ENCODE data around the gene SLC9A9.

Gene SLC9A9

GRCh38 chr3:143416229-143416628 is 432.0 kb downstream of the SLC9A9 start:
- no peak for DNase-seq (ENCODE audit: low read depth, low spot score)

- no peak for DNase-seq (ENCODE audit: low read depth, low spot score)
Measured at GRCh38 chr3:143414571-143415253, 433.6 kb downstream of the SLC9A9 start.

- no peak for DNase-seq (ENCODE audit: low read depth, low spot score)
Measured at GRCh38 chr3:143413372-143413771, 434.9 kb downstream of the SLC9A9 start.

- DNase-seq (ENCODE audit: low read depth, low spot score) = no peak
Measured at GRCh38 chr3:143412084-143412483, 436.2 kb downstream of the SLC9A9 start.

- no peak for DNase-seq (ENCODE audit: low read depth, low spot score)
Measured at GRCh38 chr3:143410259-143410658, 438.0 kb downstream of the SLC9A9 start.

GRCh38 chr3:143408771-143409170 is 439.5 kb downstream of the SLC9A9 start:
- DNase-seq (ENCODE audit: low read depth, low spot score) = no peak

GRCh38 chr3:143402602-143403001 is 445.7 kb downstream of the SLC9A9 start:
- DNase-seq (ENCODE audit: low read depth, low spot score) = no peak

- no peak for DNase-seq (ENCODE audit: low read depth, low spot score)
Measured at GRCh38 chr3:143396790-143397189, 451.5 kb downstream of the SLC9A9 start.

- DNase-seq (ENCODE audit: low read depth, low spot score) = no peak
Measured at GRCh38 chr3:143389388-143389787, 458.9 kb downstream of the SLC9A9 start.

- no peak for DNase-seq (ENCODE audit: low read depth, low spot score)
Measured at GRCh38 chr3:143387425-143387824, 460.8 kb downstream of the SLC9A9 start.

- DNase-seq (ENCODE audit: low read depth, low spot score) = no peak
Measured at GRCh38 chr3:143384076-143384475, 464.2 kb downstream of the SLC9A9 start.

- DNase-seq (ENCODE audit: low read depth, low spot score) = no peak
Measured at GRCh38 chr3:143383421-143383820, 464.8 kb downstream of the SLC9A9 start.

GRCh38 chr3:143382816-143383215 is 465.5 kb downstream of the SLC9A9 start:
- no peak for DNase-seq (ENCODE audit: low read depth, low spot score)

- DNase-seq (ENCODE audit: low read depth, low spot score) = no peak
Measured at GRCh38 chr3:143380449-143380848, 467.8 kb downstream of the SLC9A9 start.

- DNase-seq (ENCODE audit: low read depth, low spot score) = no peak
Measured at GRCh38 chr3:143375698-143376097, 472.6 kb downstream of the SLC9A9 start.

GRCh38 chr3:143367171-143367570 is 481.1 kb downstream of the SLC9A9 start:
- no peak for DNase-seq (ENCODE audit: low read depth, low spot score)

- no peak for DNase-seq (ENCODE audit: low read depth, low spot score)
Measured at GRCh38 chr3:143366672-143367071, 481.6 kb downstream of the SLC9A9 start.

- no peak for DNase-seq (ENCODE audit: low read depth, low spot score)
Measured at GRCh38 chr3:143363949-143364348, 484.3 kb downstream of the SLC9A9 start.

GRCh38 chr3:143363276-143363675 is 485.0 kb downstream of the SLC9A9 start:
- DNase-seq (ENCODE audit: low read depth, low spot score) = peak; percentile 25

- no peak for DNase-seq (ENCODE audit: low read depth, low spot score)
Measured at GRCh38 chr3:143362115-143362991, 485.9 kb downstream of the SLC9A9 start.

- DNase-seq (ENCODE audit: low read depth, low spot score) = no peak
Measured at GRCh38 chr3:143361589-143361988, 486.7 kb downstream of the SLC9A9 start.

- DNase-seq (ENCODE audit: low read depth, low spot score) = no peak
Measured at GRCh38 chr3:143360244-143360643, 488.0 kb downstream of the SLC9A9 start.

Measured in brain pericyte (primary cell).